Hippocampal formation (tissue), 2 donors: ENCODE data around the gene GNAT2.

Experiments
- DNase-seq, 2 donors: peaks; one replicate each; lab custom pipeline; 2025; lab: John Stamatoyannopoulos, UW

GNAT2 gene

DNA sequence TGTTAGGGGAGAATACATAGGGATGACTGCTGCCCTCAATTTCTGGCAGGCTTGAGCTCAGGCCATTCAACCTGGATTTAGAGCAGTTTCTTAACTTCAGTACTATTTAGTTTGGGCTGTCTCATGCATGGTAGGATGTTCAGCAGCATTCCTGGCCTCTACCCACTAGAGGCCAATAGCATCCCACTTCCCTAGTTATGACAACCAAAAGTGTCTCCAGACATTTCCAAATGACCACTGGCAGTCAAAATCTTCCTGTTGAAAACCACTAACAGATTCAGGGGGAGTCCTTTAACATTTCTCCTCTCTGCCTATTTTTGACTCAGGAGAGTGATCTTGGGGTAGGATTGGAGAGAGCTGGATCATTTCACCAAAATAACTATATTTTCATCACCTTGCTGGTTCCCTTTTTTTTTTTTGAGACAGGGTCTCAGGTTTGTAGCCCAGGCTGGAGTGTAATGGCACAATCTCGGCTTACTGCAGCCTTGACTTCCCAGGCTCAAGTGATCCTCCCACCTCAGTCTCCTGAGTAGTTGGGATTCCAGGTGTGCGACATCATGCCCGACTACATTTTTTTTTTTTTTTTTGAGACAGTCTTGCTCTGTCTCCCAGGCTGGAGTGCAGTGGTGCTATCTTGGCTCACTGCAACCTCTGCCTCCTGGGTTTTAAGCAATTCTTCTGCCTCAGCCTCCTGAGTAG is 8.7 kb downstream of the GNAT2 start:
- no peak for DNase-seq

DNA sequence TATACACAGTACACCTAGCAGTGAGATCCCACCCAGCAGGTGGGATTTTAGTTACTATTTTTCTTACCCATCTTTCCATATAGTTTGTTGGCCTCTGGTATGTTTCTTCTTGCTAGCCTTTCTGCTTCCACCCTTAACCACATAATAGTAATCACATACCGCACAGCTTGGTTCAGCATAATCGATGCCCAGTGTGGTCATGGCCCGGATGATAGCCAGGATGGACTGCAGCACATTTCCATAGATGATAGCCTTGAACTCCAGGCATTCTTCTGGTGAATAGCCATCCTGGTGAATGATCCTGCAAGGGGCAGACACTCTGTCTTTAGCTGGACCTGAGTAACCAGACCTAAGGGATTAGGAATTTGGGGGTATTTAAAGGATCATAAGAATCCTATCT is 9.5 kb downstream of the GNAT2 start:
- no peak for DNase-seq

DNA sequence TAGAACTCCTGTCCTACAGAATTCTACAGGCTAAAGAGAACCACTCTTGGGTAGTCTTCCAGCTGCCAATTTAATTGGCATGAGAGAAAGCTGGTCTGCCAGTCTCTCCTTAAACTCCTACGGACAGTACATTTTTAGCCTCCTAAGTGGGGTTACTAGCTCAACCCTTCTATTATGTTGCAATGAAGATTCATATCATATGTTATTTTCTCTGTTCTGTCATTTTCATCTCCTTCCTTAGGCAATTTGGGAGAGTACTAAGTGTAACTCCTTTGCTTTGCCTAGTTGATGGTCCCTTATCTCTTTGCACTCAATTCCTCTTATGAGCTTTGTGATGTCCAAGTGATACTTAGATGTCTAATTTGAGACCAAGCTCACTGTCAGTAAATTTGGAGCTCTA is 14.0 kb downstream of the GNAT2 start:
- no peak for DNase-seq

DNA sequence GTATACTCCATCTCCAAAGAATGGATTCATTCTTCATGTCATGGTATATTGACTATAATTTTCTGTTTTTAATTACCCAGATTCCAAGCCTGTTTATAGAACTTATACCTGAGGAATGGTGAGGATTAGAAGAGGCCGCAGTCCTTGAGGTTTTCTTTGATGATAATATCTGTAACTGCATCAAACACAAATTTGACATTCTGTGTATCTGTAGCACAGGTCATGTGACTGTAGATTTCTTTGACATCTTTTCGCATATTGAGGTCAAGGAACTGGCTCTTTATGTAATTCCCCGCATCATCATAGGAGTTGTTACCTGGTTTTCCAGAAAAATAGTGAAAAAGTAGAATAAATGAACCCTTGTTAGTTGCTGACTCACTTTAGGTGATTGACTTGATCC is 16.2 kb downstream of the GNAT2 start:
- DNase-seq, result no peak

DNA sequence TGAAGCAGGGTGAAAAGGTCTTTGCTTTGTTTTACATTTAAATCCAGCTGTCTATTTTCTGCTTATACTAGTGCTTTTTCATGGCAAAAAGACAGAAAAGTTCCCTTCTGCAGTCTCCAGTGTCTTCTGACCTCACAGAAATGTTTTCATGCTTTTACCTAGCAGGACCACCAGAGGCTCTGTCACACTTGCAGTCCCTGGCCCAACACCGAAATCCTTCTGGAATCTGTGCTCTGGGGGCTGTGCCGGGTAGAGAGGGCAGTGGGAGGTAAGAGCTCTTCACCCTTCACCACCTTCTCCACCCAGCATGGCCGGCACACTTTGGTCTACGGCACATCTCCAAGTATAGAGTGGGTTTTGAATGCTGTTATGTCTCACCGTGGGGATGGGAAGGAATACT is 20.8 kb downstream of the GNAT2 start:
- DNase-seq, result no peak

DNA sequence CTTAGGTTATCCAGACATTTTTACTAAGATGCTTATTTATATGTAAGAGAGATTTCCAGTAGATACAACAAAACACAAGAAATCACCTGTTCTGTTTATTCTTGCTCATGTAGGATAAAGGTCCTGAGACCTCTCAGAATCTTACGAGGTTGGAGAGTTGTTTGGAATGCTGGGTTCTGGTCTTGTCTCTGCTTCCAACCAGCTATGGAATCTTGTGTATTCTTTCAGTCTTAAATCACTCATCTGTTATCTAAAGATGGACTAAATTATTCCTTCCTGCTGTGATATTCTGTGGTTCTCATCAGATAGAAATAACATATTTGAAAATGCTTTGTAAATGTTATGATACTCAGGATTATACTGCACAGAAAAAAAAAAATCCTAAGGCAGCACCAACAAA is 21.3 kb downstream of the GNAT2 start:
- DNase-seq, result no peak

DNA sequence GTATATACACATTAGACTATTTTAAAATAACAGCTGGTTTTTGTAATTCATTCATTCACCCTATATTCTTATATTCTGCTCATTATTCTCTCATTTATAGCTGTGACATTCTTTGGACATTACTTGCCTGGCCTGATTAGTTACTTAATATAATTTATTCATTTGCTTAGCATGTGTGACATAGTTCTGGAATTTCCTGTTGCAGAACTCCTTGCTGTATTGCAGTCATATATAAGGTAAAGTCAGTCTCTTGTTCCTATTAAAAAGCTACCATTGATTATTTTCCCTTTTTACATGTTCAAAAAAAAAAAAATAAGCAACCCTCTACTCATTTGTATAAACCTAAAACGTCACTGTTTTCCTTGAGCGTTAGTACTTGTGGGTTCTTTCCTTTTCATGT is 23.9 kb downstream of the GNAT2 start:
- DNase-seq, result no peak

DNA sequence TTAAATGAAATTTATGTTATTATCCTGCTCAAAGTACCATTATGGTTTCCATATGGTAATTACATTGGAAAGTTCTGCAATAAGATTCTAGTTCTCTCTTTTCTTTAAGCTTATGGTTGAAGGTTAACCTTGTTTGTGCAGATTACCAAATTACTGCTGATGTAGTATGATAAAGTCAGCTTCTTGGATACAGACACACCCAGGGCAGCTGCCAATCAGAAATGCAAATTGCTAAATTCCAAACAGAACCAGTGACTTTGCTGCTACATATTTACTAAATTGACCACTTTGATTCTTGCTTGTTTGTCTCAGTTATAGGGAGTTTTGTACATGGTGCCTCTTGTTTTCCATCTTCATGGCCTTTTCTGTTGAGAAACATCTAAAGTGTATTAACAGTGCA is 26.5 kb downstream of the GNAT2 start:
- no peak for DNase-seq

DNA sequence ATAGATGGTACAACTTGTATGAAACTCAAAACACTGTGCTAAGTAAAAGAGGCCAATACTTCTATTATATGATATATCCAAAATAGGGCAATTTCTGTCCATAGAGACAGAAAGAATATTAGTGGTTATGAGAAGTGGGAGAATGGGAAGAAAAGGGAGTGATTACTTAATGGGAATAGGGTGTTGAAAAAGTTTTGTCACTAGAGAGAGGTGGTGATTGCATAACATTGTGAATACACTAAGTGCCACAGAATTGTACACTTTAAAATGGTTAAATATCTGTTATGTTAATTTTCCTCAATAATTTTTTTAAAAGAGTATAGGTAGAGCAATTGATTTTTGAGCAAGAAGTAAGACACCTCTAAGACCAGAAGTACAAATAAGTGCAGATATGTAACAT is 29.7 kb downstream of the GNAT2 start:
- DNase-seq, result no peak

DNA sequence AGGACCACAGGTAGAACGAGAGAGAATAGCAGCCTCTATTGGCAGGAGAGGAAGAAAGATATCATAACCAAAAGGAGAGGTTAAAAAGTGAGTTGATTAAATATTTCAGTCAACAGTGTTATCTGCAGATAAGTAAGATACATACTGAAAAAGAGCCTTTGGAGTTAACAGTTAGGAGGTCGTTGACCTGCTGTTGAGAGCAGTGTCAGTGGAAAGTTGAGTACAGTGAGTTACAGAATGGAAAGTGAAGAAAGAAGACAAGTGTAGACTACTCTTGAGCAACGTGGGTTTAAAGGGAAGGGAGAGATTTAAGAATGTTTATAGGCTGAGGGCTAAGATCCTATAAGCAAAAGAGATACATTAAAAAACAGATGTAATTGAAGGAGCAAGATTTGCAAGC is 30.2 kb downstream of the GNAT2 start:
- DNase-seq, result no peak

DNA sequence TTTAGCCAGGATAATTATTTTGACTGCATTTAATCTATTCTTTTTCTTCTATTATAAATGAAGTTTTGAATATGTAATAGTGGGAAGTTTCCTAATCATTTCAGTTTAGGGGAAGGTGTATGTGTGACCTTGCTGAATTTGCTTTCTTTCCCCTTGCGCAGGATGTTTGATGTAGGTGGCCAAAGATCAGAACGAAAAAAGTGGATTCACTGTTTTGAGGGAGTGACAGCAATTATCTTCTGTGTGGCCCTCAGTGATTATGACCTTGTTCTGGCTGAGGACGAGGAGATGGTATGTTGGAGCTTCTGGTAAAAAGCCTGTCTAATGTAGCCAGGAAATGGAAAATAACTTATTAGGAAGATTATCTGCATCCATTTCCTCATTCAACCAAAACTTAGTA is 33.4 kb downstream of the GNAT2 start:
- DNase-seq, result no peak

DNA sequence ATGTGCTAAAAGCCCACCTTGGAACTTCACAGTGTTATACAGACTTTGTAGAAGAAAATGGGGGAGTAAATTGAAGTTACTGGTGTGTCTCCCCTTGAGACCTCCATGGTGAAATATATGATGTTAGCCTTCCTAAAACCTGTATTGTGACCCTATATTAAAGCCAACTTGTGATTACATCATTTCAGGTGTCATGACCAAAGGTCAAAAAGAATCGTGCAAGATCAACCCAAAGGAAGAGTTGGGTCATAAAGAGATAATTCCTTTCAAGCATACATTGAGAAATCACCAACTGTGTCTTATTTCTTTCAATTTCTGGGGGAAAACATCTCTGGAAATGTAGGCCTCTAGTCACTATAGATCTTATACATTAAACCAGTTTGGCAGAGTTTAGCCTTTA is 34.6 kb downstream of the GNAT2 start:
- DNase-seq, result no peak

DNA sequence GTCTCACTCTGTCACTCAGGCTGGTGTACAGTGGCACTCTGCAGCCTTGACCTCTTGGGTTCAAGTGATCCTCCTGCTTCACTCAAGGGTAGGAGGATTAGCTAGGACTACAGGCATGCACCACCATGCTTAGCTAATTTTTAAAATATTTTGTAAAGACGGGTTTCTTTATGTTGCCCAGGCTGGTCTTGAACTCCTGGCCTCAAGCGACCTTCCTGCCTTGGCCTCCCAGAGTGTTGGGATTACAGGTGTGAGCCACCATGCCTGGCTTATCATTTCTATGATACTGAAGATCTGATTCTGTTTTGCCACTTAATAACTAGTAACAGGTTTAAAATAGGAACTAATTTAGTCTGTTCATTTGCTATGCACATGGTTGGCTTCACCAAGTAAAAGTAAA is 37.4 kb downstream of the GNAT2 start:
- no peak for DNase-seq

DNA sequence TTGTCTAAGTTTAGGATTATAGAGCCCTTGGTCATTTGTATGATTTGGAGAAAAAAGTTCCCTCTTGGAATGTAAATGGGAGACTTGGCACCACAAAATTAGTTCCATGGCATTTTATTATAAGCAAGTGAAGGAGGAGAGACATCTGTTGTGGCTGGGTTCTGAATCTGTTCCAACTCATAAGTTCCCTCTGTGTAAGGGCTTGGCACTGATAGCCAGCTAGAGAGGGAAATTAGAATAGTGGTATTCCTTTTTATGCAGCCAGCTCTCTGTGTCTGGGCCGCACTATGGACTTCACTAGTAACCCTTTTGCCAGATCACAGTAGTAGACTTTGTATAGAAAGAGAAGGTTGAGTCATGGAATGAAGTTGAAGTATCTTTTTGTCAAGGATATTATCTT is 39.9 kb downstream of the GNAT2 start:
- DNase-seq, result peak in 1 of 2 donors; percentile 1

DNA sequence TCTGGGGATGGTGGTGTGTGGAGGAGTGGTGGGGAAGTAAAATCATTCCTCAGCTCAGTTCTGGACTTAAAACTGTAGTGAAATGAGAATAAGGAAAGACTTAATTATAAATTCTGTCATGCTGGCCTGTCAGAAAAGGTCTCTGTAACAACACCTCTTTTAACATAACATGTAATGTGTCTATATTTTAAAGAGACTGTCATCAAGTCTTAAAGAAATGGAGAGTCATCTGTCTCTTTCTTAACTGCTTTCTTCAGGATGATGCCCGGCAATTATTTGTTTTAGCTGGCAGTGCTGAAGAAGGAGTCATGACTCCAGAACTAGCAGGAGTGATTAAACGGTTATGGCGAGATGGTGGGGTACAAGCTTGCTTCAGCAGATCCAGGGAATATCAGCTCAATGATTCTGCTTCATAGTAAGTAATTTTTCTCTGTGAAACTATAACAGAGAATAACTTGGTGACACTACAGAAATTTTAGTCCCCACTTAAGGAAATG is 40.4 kb downstream of the GNAT2 start:
- DNase-seq, result no peak

DNA sequence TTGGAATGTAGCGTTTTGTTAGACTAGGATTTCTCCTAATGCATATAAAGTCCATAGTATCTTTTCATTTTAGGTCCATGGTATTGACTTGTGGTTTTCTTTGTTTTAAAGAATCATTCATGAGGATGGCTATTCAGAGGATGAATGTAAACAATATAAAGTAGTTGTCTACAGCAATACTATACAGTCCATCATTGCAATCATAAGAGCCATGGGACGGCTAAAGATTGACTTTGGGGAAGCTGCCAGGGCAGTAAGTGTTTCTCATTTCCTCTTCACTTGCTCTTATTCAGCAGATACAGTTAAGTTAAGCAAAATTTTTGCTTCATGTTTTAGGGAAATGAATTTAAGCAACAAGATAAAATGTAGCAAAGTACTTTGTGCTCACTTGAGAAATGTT is 45.6 kb downstream of the GNAT2 start:
- no peak for DNase-seq

DNA sequence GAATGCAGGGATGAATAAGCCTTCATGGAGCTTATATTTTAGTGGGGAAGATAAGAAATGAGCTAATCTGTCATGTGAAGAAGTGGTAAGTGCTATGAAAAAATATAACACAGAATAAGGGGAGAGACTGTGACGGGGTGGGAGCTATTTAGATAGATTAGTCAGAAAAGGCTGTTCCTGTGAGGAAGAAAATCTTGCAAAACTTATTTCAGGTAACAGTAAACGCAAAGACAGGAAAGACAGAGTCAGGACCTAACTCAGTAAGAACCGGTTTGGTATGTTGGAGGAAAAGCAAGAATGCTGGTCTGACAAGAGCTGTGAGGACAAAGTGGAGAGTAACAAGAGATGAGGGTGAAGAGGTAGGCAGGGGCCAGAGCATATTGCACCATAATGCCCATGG is 49.0 kb downstream of the GNAT2 start:
- DNase-seq, result no peak

DNA sequence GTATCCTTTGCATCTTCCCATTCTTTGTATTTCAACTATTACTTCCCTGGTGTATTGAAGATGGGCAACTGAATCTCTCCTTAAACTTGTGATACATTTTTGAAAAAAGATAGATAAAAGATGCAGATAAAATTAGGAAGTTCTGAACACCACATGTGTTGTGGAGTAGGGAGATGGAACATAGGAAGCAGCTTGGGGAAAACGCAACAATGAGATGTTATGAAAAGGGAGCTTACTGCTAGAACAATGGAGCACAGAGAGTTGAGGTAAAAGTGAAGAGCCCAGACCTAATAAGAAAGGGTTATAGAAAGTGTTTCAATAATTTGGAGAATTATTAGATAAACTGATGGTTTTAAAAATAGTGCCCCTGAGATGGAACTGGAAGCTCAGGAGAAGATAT is 50.1 kb downstream of the GNAT2 start:
- DNase-seq, result no peak

DNA sequence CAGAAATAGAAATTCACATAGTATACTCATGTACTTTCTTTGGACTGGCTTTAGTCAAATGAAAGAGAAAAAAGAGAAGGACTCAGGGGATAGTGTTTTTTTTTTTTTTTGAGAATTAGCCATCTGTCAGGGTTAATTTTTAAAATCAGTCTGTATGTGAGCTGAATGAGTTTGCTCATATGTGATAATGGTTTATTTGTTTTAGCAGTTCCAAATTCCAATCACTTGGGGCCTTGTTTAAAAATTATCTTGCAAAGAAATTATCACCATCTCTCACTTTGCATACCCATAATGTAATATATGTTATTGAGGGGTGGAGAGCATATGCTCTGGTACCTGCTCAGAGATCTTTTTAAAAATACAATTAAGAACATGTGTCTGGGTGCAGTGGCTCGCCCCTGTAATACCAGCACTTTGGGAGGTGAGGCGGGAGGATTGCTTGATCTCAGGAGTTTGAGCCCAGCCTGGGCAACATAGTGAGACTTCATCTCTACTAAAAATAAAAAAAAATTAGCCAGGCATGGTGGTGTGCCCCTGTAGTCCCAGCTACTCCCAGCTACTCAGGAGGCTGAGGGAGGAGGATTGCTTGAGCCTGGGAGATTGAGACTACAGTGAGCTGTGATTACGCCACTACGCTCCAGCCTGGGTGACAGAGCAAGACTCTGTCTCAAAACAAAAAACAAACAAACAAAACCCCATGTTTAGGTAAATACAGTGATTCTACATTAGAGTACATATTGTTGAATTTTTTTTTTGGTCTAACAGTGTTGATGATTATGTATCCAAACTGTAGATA is 51.3 kb downstream of the GNAT2 start:
- no peak for DNase-seq

DNA sequence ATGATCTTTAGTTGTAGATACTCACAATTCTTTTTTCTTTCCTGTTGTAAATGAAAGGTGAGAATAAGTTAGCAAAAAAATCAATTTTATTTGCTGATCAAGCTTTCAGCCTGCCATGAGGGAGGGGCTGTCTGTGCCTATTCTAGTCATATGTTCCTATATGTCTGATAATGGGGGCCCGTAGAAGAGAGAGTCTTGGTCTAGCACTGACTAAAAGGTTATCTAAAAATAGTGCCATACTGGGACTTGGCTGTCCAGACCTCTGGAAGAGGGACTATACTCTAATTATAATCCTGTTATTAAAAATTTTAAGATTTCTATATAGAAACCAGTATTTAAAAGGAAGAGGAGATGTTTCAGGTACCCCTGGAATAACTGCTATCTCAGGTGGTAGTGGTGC is 52.4 kb downstream of the GNAT2 start:
- DNase-seq, result no peak

DNA sequence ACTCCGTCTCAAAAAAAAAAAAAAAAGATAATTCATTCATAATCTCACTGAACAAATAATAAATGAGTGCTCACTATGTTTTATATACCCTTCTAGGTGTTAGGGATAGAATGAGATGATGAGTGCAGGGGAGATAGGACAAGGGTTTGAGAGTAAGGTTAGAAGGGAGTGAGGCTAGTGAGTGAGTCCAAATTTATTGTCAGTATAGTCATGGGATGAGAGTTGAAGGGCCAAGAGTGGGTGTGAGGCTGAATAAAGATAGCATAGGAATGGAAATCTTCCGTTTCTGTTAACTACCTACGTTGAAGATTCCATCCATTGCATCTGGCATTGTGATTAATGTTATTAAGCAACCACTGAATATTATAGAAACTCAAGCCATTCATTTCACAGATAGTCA is 54.2 kb downstream of the GNAT2 start:
- DNase-seq, result no peak

DNA sequence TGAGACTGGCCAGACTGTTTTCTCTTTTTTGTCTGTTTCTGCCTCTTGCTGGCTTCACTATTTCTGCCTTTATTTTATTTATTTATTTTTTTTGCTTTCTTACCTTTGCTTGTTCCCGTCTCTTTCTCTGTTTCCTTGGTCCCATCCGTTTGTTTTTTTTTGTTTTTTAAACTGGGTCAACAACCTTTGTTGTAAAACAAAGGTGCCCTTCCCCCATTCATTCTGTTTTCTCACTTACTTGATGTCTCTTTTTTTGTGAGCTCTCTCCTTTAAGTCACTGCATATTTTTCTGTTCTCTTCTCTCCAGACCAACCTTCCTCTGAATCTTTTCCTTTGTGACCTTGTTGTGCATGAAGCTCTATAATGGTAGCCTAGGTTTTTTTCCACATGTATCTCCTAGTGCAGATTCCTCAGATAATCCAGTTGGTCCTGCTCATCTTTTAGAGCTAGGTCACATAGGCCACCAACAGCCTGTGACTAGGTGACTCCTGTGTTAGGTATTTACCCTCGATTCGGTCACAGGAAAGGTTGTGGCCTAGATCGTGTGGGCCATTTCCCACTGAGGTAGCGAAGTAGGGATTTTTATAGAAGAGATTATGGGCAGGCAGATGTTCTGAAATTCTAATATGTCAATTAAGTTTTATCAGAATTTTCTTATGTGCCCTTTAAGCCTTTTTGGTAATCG is 55.1 kb downstream of the GNAT2 start:
- DNase-seq, result no peak

DNA sequence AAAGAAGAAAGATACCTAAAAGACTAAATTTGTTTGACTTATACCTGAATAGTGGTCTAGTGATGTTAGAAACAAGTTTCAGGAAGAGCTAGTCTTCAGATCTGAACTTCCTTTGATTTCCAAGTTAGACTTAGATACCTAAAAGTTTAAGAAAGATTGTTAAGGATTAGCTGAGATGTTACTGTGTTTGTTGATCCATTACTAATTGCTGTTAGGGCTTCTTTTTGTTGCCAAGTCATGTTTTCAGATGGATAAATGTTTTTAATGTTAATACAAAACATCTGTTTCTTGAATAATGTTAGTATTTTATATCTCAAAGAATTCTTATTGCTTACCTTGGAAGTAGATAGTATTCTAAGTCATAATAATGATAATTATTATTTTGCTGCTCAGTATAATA is 59.4 kb downstream of the GNAT2 start:
- no peak for DNase-seq
